WTC11 (cell line): ENCODE results near the gene OSTM1. TPM values are rescaled to one million over a fixed set of nuclear protein-coding genes. Genes with fewer than 3 reads are reported as not detected.

Experiments
- ATAC-seq: fragments of 200-7000 bp; cut with Tn5 transposase; 2 replicates; pipeline ENCODE4 v1.10.0; 2021; ENCODE audit warnings: mild to moderate bottlenecking, moderate library complexity
- CTCF ChIA-PET: fragments of 300-600 bp; sonication (Branson Sonifier 250); formaldehyde crosslinking; loops from one replicate; lab custom pipeline; 2021; ENCODE audit warnings: antibody characterized with exemption; lab: Charles Lee
- POLR2A ChIA-PET: fragments of 350-600 bp; sonication (Branson Sonifier 250); formaldehyde crosslinking; loops from one replicate; lab custom pipeline; 2021; ENCODE audit warnings: antibody characterized with exemption; lab: Charles Lee
- DNase-seq: peaks from one replicate; pipeline ENCODE4 v3.0.0; 2021; ENCODE audit warnings: low spot score
- H3K27ac Mint-ChIP-seq: 2 replicates; pipeline ENCODE4 v1.8.0; 2021; ENCODE audit warnings: mixed read lengths
- H3K27me3 Mint-ChIP-seq: 2 replicates; pipeline ENCODE4 v1.8.0; 2021; ENCODE audit warnings: low read depth, mild to moderate bottlenecking, moderate library complexity, mixed read lengths
- H3K36me3 Mint-ChIP-seq: 2 replicates; pipeline ENCODE4 v1.8.0; 2021; ENCODE audit warnings: mixed read lengths
- H3K4me1 Mint-ChIP-seq: 2 replicates; pipeline ENCODE4 v1.8.0; 2022; ENCODE audit warnings: mixed read lengths
- H3K4me3 Mint-ChIP-seq: 2 replicates; pipeline ENCODE4 v1.8.0; 2021; ENCODE audit warnings: mild to moderate bottlenecking, moderate library complexity, mixed read lengths
- H3K9me3 Mint-ChIP-seq: 2 replicates; pipeline ENCODE4 v1.8.0; 2021; ENCODE audit warnings: mixed read lengths
- ATF1 ChIP-seq: sonication (generic); formaldehyde crosslinking; IDR thresholded peaks from 2 replicates; pipeline ENCODE4 v1.8.1; 2023; ENCODE audit warnings: mild to moderate bottlenecking, moderate library complexity, missing genetic modification reagents
- ATF3 ChIP-seq: sonication (generic); formaldehyde crosslinking; conservative IDR thresholded peaks from 2 replicates; pipeline ENCODE4 v1.8.1; 2022; ENCODE audit warnings: mild to moderate bottlenecking, missing genetic modification reagents
- ATF6 ChIP-seq: sonication (generic); formaldehyde crosslinking; IDR thresholded peaks from 2 replicates; pipeline ENCODE4 v1.8.1; 2023; ENCODE audit warnings: mild to moderate bottlenecking, missing genetic modification reagents
- CBFB ChIP-seq: sonication (generic); formaldehyde crosslinking; IDR thresholded peaks from 2 replicates; pipeline ENCODE4 v1.8.1; 2022; ENCODE audit warnings: mild to moderate bottlenecking, low read depth, missing genetic modification reagents
- CREB1 ChIP-seq: sonication (generic); formaldehyde crosslinking; IDR thresholded peaks from 2 replicates; pipeline ENCODE4 v1.8.0; 2023; ENCODE audit warnings: mild to moderate bottlenecking, missing genetic modification reagents
- CTCF ChIP-seq: fragments of 200-600 bp; IDR thresholded peaks from 2 replicates; pipeline ENCODE4 v1.8.0; 2022; ENCODE audit warnings: antibody characterized with exemption
- E2F1 ChIP-seq: sonication (generic); formaldehyde crosslinking; IDR thresholded peaks from 2 replicates; pipeline ENCODE4 v1.8.0; 2022; ENCODE audit warnings: mild to moderate bottlenecking, missing genetic modification reagents
- HMGA2 ChIP-seq: fragments of 250-450 bp; sonication (Bioruptor Pico); IDR thresholded peaks from 2 replicates; pipeline ENCODE4 v1.4.0; 2021; ENCODE audit warnings: mild to moderate bottlenecking, moderate library complexity
- HMGXB4 ChIP-seq: sonication (generic); formaldehyde crosslinking; IDR thresholded peaks from 2 replicates; pipeline ENCODE4 v1.8.1; 2023; ENCODE audit warnings: mild to moderate bottlenecking, moderate library complexity, missing genetic modification reagents
- NFYB ChIP-seq: sonication (generic); formaldehyde crosslinking; conservative IDR thresholded peaks from 2 replicates; pipeline ENCODE4 v1.8.0; 2022; ENCODE audit warnings: low read depth, missing genetic modification reagents
- NR1H2 ChIP-seq: sonication (generic); formaldehyde crosslinking; IDR thresholded peaks from 2 replicates; pipeline ENCODE4 v1.9.0; 2021; ENCODE audit warnings: mild to moderate bottlenecking, moderate library complexity, missing genetic modification reagents
- NR2C2 ChIP-seq: sonication (generic); formaldehyde crosslinking; IDR thresholded peaks from 2 replicates; pipeline ENCODE4 v1.8.0; 2022; ENCODE audit warnings: mild to moderate bottlenecking, missing genetic modification reagents
- PREB ChIP-seq: sonication (generic); formaldehyde crosslinking; IDR thresholded peaks from 2 replicates; pipeline ENCODE4 v1.8.1; 2022; ENCODE audit warnings: mild to moderate bottlenecking, missing genetic modification reagents, moderate library complexity, borderline replicate concordance
- SP1 ChIP-seq: sonication (generic); formaldehyde crosslinking; conservative IDR thresholded peaks from 2 replicates; pipeline ENCODE4 v1.8.1; 2022; ENCODE audit warnings: missing genetic modification reagents
- USF2 ChIP-seq: sonication (generic); formaldehyde crosslinking; IDR thresholded peaks from 2 replicates; pipeline ENCODE4 v1.8.1; 2023; ENCODE audit warnings: mild to moderate bottlenecking, missing genetic modification reagents, moderate library complexity
- ZNF138 ChIP-seq: sonication (generic); formaldehyde crosslinking; conservative IDR thresholded peaks from 2 replicates; pipeline ENCODE4 v1.8.1; 2022; ENCODE audit warnings: mild to moderate bottlenecking, moderate library complexity, missing genetic modification reagents
- ZNF317 ChIP-seq: sonication (generic); formaldehyde crosslinking; IDR thresholded peaks from 2 replicates; pipeline ENCODE4 v1.8.1; 2023; ENCODE audit warnings: low read depth, mild to moderate bottlenecking, moderate library complexity, missing genetic modification reagents, borderline replicate concordance
- ZNF671 ChIP-seq: fragments of 250-450 bp; sonication (Bioruptor Pico); IDR thresholded peaks from 2 replicates; pipeline ENCODE4 v1.8.0; 2021; ENCODE audit warnings: mild to moderate bottlenecking
- total RNA-seq: library from RNA; stranded (reverse); gene quantifications from 3 replicates; pipeline ENCODE4 v1.2.3, GENCODE V29; 2021

The OSTM1 gene
- total RNA-seq, 1 experiment from 2014 or later = 34.1 TPM

GRCh38 chr6:108121612-108122011 lies 47.1 kb upstream of the OSTM1 start:
- peaks cover 98% of the 10 kb centered on the region for H3K27me3 Mint-ChIP-seq
- DNase-seq (no peak), ATAC-seq (no peak)
- POLR2A ChIA-PET = interaction anchor here (0.6 kb wide), 1 partner anchor 303 kb away, joined by 3 read pairs; no protein-coding TSS in a partner anchor
- no peaks in the 10 kb centered on the region for H3K36me3 Mint-ChIP-seq
- no peak for TF ChIP-seq ZNF317 (CRISPR knock-in tag)
- TF ChIP-seq ZNF671 = no peak
- no peak for TF ChIP-seq ATF1
- TF ChIP-seq NR1H2 (CRISPR knock-in tag) = no peak
- no peak for TF ChIP-seq NFYB (CRISPR knock-in tag)
- no peak for TF ChIP-seq HMGA2 (CRISPR knock-in tag)
- no peak for TF ChIP-seq ATF6 (CRISPR knock-in tag)
- TF ChIP-seq E2F1 (CRISPR knock-in tag) = no peak
- TF ChIP-seq NR2C2 (CRISPR knock-in tag) = no peak
- TF ChIP-seq USF2 (CRISPR knock-in tag) = no peak
- TF ChIP-seq PREB = no peak
- TF ChIP-seq CTCF = no peak
- no peak overlapping the region for H3K27ac Mint-ChIP-seq
- H3K4me1 Mint-ChIP-seq = peaks cover 47% of the 10 kb centered on the region
- no peak overlapping the region for H3K4me3 Mint-ChIP-seq
- CTCF ChIA-PET = interaction anchor here (0.6 to 1.3 kb wide), 3 partner anchors 25 to 370 kb away, joined by 3 to 4 read pairs (median 3); no protein-coding TSS in a partner anchor
- H3K9me3 Mint-ChIP-seq = no peaks in the 10 kb centered on the region

GRCh38 chr6:108120311-108120710 lies 45.8 kb upstream of the OSTM1 start:
- CTCF ChIA-PET = no interaction called here
- DNase-seq = no peak
- no peaks in the 10 kb centered on the region for H3K36me3 Mint-ChIP-seq
- no peaks in the 10 kb centered on the region for H3K9me3 Mint-ChIP-seq
- H3K4me3 Mint-ChIP-seq = peak overlapping the region; percentile 40; the same call in 1 of the 2 replicates
- H3K27me3 Mint-ChIP-seq = peaks cover 98% of the 10 kb centered on the region
- ATAC-seq = no peak
- no peak overlapping the region for H3K27ac Mint-ChIP-seq
- POLR2A ChIA-PET = no interaction called here
- peaks cover 57% of the 10 kb centered on the region for H3K4me1 Mint-ChIP-seq
- TF ChIP-seq ZNF317 (CRISPR knock-in tag) (no peak), CREB1 (CRISPR knock-in tag) (no peak), USF2 (CRISPR knock-in tag) (no peak), CBFB (CRISPR knock-in tag) (no peak), HMGXB4 (CRISPR knock-in tag) (no peak), ATF3 (CRISPR knock-in tag) (no peak), ZNF138 (CRISPR knock-in tag) (no peak), ATF6 (CRISPR knock-in tag) (no peak), SP1 (CRISPR knock-in tag) (no peak)
